Neural cell (in vitro differentiated cells): ENCODE results near the gene DISP3. TPM values are rescaled to one million over a fixed set of nuclear protein-coding genes. Genes with fewer than 3 reads are reported as not detected.

ENCODE experiments used
- H2AFZ ChIP-seq: fragments of 200-600, 300-800 bp; sonication (generic), shearing (Covaris generic); 2 replicates; pipeline ENCODE4 v1.6.0; 2014; ENCODE audit warnings: low read depth, mild to moderate bottlenecking, antibody characterized with exemption, low read length, moderate library complexity
- H3F3A ChIP-seq: fragments of 200-600 bp; shearing (Covaris generic); 2 replicates; pipeline ENCODE4 v1.6.1; 2016; ENCODE audit warnings: mild to moderate bottlenecking, moderate library complexity, mixed read lengths, antibody characterized with exemption, low read length; ENCODE audit not compliant: insufficient read depth, poor library complexity, severe bottlenecking
- H3K27ac ChIP-seq: fragments of 200-600, 300-800 bp; sonication (generic), shearing (Covaris generic); 2 replicates; pipeline ENCODE4 v1.5.1; 2014; ENCODE audit warnings: mild to moderate bottlenecking, low read length, moderate library complexity
- H3K27me3 ChIP-seq: fragments of 300-800, 200-600 bp; sonication (generic), shearing (Covaris generic); 2 replicates; pipeline ENCODE4 v1.6.0; 2014; ENCODE audit warnings: mild to moderate bottlenecking, low read depth, low read length, moderate library complexity; ENCODE audit not compliant: insufficient read depth
- H3K36me3 ChIP-seq: fragments of 300-800, 200-600 bp; sonication (generic), shearing (Covaris generic); 2 replicates; pipeline ENCODE4 v1.5.1; 2014; ENCODE audit warnings: mild to moderate bottlenecking, antibody characterized with exemption, low read length, moderate library complexity; ENCODE audit not compliant: insufficient read depth
- H3K4me2 ChIP-seq: fragments of 300-800, 200-600 bp; sonication (generic), shearing (Covaris generic); 2 replicates; pipeline ENCODE4 v1.6.0; 2014; ENCODE audit warnings: mild to moderate bottlenecking, low read length
- H3K4me3 ChIP-seq: fragments of 300-800, 200-600 bp; sonication (generic), shearing (Covaris generic); 2 replicates; pipeline ENCODE4 v1.5.1; 2014; ENCODE audit warnings: mild to moderate bottlenecking, low read length, moderate library complexity
- H3K79me2 ChIP-seq: fragments of 200-600 bp; shearing (Covaris generic); replicated peaks from 2 replicates; pipeline ENCODE4 v1.6.0; 2014; ENCODE audit warnings: mild to moderate bottlenecking, low read length, moderate library complexity; ENCODE audit not compliant: insufficient read depth
- H3K9ac ChIP-seq: fragments of 300-800, 200-600 bp; sonication (generic), shearing (Covaris generic); 2 replicates; pipeline ENCODE4 v1.6.1; 2016; ENCODE audit warnings: mild to moderate bottlenecking, low read length, mixed read lengths
- H3K9me2 ChIP-seq: fragments of 200-600 bp; shearing (Covaris generic); 2 replicates; pipeline ENCODE4 v1.6.1; 2016; ENCODE audit warnings: mild to moderate bottlenecking, low read length, mixed read lengths; ENCODE audit not compliant: insufficient read depth
- H3K9me3 ChIP-seq: fragments of 200-600, 300-800 bp; sonication (generic), shearing (Covaris generic); 2 replicates; pipeline ENCODE4 v1.6.1; 2016; ENCODE audit warnings: mild to moderate bottlenecking, mixed run types, low read length, moderate library complexity, mixed read lengths
- H4K20me1 ChIP-seq: fragments of 200-600 bp; shearing (Covaris generic); 2 replicates; pipeline ENCODE4 v1.6.1; 2016; ENCODE audit warnings: mild to moderate bottlenecking, mixed run types; ENCODE audit not compliant: insufficient read depth
- CTCF ChIP-seq: fragments of 450-650 bp; IDR thresholded peaks from 2 replicates; pipeline ENCODE4 v1.5.1; 2014; ENCODE audit warnings: antibody characterized with exemption, mild to moderate bottlenecking, moderate library complexity; ENCODE audit not compliant: poor library complexity, severe bottlenecking
- EP300 ChIP-seq: fragments of 450-650 bp; conservative IDR thresholded peaks from 2 replicates; pipeline ENCODE4 v1.6.1; 2014; ENCODE audit warnings: antibody characterized with exemption, mild to moderate bottlenecking, moderate library complexity; ENCODE audit not compliant: poor library complexity, severe bottlenecking
- EZH2 ChIP-seq: fragments of 200-600, 300-800 bp; shearing (Covaris generic), sonication (generic); IDR thresholded peaks from 2 replicates; pipeline ENCODE4 v1.6.1; 2014; ENCODE audit warnings: antibody characterized with exemption, low read length, borderline replicate concordance, mild to moderate bottlenecking; ENCODE audit not compliant: insufficient read depth, poor library complexity, severe bottlenecking
- MXI1 ChIP-seq: fragments of 450-650 bp; conservative IDR thresholded peaks from 2 replicates; pipeline ENCODE4 v1.6.1; 2014; ENCODE audit warnings: antibody characterized with exemption, mild to moderate bottlenecking; ENCODE audit not compliant: poor library complexity, severe bottlenecking
- POLR2AphosphoS5 ChIP-seq: IDR thresholded peaks from 2 replicates; pipeline ENCODE4 v1.6.1; 2012
- RAD21 ChIP-seq: fragments of 450-650 bp; conservative IDR thresholded peaks from 2 replicates; pipeline ENCODE4 v1.6.1; 2014; ENCODE audit warnings: antibody characterized with exemption, mild to moderate bottlenecking, moderate library complexity
- REST ChIP-seq: IDR thresholded peaks from 2 replicates; pipeline ENCODE4 v1.6.1; 2012; ENCODE audit warnings: borderline replicate concordance
- SMC3 ChIP-seq: fragments of 450-650 bp; conservative IDR thresholded peaks from 2 replicates; pipeline ENCODE4 v1.6.1; 2014; ENCODE audit warnings: antibody characterized with exemption, mild to moderate bottlenecking, moderate library complexity; ENCODE audit not compliant: poor library complexity
- TAF1 ChIP-seq: IDR thresholded peaks from 2 replicates; pipeline ENCODE4 v1.6.1; 2012; ENCODE audit warnings: low read depth
- polyA plus RNA-seq: library from polyadenylated mRNA; depleted of rRNA; stranded (reverse); fragments of >200 nt; gene quantifications from 2 replicates; pipeline ENCODE4 v1.2.3, GENCODE V29; 2014

DISP3 gene
- polyA plus RNA-seq, 1 donor from 2014 or later, result 14.9 TPM

DNA sequence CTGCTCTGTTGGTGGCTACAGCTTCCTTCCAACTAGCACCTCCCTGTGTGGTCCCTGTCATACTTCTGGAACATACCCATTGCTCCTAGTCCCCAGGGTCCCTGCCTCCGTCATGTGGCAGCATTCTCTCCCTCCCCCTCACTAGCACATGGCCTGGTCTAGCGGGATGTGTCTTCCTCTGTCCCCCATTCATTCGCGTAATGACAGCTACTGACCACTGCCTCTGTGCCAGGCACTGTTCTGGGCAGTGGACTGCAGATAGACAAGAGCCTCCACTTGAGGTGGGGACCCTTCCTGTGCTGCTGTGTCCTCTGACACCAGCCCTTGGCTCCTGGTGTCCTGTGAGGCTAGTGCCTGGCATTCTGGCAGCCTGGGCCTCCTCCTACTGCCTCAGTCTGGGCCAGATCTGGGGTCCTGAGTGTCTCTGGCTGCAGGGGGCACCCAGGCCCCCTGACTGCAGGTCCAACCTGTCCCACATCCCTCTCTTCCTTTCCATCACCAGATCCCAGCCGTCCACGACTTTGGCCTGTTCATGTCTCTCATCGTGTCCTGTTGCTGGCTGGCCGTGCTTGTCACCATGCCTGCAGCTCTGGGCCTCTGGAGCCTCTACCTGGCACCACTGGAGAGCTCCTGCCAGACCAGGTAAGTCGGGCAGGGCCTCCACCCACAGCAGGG lies 38.1 kb downstream of the DISP3 start:
- H3F3A ChIP-seq, result no peaks in the 10 kb centered on the region
- no peak for TF ChIP-seq EZH2
- TF ChIP-seq POLR2AphosphoS5, result no peak
- TF ChIP-seq MXI1, result no peak
- TF ChIP-seq EP300, result no peak
- no peak for TF ChIP-seq CTCF
- no peak for TF ChIP-seq RAD21
- no peak for TF ChIP-seq TAF1
- no peak for TF ChIP-seq REST
- TF ChIP-seq SMC3, result no peak
- no peak overlapping the region for H3K27ac ChIP-seq
- no peaks in the 10 kb centered on the region for H3K9me3 ChIP-seq
- H3K9ac ChIP-seq, result no peak overlapping the region
- H4K20me1 ChIP-seq, result no peaks in the 10 kb centered on the region
- H3K27me3 ChIP-seq, result no peaks in the 10 kb centered on the region
- no peaks in the 10 kb centered on the region for H3K9me2 ChIP-seq
- H3K79me2 ChIP-seq, result no peaks in the 10 kb centered on the region
- peaks cover 6% of the 10 kb centered on the region for H3K36me3 ChIP-seq
- no peak overlapping the region for H3K4me3 ChIP-seq
- no peak overlapping the region for H3K4me2 ChIP-seq
- no peak overlapping the region for H2AFZ ChIP-seq

GRCh38 chr1:11518016-11518701 lies 39.2 kb downstream of the DISP3 start:
- Histone ChIP-seq H3K9me2 (no peaks in the 10 kb centered on the region), H2AFZ (no peak overlapping the region), H4K20me1 (no peaks in the 10 kb centered on the region), H3K27me3 (no peaks in the 10 kb centered on the region), H3K9ac (no peak overlapping the region), H3K4me3 (no peak overlapping the region), H3F3A (no peaks in the 10 kb centered on the region), H3K4me2 (no peak overlapping the region), H3K79me2 (no peaks in the 10 kb centered on the region), H3K27ac (no peak overlapping the region), H3K36me3 (peaks cover 6% of the 10 kb centered on the region), H3K9me3 (no peaks in the 10 kb centered on the region)
- no peak for TF ChIP-seq CTCF
- no peak for TF ChIP-seq SMC3
- no peak for TF ChIP-seq EP300
- TF ChIP-seq MXI1, result no peak
- TF ChIP-seq POLR2AphosphoS5, result no peak
- TF ChIP-seq REST, result no peak
- no peak for TF ChIP-seq EZH2
- TF ChIP-seq RAD21, result no peak
- TF ChIP-seq TAF1, result no peak
